ENCODE data around the gene ARID3C.
"Not testable (repeated sequence)": the region's sequence is repeated elsewhere in the genome, so short reads cannot be mapped to it uniquely, and the experiment has no call there.

Gene ARID3C

DNA sequence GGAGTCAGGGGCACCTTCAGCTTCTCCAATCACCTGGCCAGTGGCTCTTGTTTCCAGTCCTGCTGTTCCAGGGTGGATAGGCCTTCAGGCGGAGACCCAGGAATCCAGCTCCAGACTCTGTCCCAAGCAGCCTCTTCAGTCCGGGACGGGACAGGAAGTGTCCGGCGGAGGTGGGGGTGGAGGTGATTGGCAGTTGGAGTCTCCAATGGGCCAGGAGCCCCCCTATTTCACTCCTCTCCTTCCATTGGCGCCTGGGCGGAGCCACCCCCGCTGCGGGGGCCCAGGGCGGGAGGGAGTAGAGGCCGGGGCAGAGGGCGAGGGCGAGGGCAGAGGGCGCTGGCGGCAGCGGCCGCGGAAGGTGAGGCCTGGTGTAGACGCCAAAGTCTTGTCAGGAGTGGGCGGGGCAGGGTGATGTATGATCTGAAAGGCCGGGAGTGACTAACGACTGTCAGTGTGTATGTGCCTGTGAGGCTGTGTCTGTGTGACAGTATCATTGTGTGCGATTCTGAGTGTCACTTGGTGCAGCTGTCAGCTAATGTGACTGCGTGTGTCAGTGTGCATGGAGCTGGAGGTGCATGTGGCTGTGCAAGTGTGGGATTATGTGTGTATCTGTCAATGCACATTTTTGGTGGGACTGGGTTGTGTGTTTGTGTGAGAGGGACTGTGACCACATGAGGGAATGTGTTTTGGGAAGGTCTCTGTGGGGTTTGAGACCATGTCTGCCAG lies 23.2 kb upstream of the ARID3C start, which contains the start of gene IL11RA:
TSS of gene IL11RA (plus strand) at position 310 of the 726 bp plus-strand sequence. CDS start 3,033 bp downstream, outside the sequence.
- DNase-seq = peak; percentile 71

DNA sequence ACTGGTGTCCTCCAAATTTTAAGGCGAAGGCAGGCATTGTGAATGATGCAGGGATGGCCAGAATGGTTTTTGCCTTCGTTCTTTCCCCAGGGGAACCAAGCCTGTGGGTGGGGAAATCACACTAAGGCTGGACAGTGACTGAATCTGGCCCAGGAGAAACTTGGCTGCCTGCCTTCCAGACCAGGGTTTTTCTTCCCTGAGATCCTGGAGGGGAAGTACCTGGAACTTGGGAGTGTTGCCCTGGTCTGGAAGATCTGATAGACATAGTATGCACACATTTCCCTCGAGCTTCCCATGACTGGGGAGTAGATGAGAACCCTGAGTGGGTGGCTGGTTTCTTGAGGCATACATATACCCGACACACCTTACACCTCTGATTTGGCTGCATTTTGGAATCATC lies 22.5 kb upstream of the ARID3C start:
- DNase-seq = no peak

DNA sequence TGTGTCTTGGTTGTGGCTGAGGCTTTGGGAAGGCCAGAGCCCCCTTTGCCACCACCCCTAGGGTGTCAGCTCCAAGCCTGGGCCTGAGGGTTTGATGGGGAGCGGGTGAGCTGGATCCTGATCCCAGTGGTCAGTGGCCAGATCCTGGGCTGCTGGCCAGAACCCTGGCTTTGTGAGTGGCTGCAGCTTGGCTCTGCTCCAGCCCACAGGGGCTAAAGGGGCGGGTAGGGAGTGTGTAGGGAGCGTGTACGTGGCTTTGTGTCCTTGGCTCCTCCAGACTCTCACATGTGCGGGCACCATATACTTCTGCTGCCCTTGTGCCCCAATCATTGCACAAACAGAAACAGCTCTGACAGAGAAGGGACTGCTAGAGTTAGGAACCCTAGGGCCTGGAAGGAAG lies 21.9 kb upstream of the ARID3C start:
- no peak for DNase-seq

GRCh38 chr9:34648673-34649072 lies 19.8 kb upstream of the ARID3C start:
- no peak for DNase-seq

DNA sequence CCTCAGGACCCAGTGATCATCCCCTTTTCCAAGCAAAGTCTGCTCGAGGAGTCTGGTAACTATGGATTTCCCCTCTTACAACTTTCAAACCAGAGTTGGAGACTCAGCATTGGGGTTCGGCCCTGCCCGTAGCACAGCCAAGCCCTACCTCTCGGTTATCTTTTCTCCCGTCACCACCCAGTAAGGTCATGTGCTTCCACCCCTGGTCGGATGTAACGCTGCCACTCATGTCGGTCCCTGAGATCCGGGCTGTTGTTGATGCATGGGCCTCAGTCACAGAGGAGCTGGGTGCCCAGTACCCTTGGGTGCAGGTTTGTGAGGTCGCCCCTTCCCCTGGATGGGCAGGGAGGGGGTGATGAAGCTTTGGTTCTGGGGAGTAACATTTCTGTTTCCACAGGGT lies 18.8 kb upstream of the ARID3C start:
- peak; percentile 21 for DNase-seq

- no peak for DNase-seq
These were observed 18.2 kb upstream of the ARID3C start for GRCh38 chr9:34647084-34647403.

- peak; percentile 98 for DNase-seq
These were observed 17.6 kb upstream of the ARID3C start, which contains the start of gene GALT for GRCh38 chr9:34646211-34647083. Gene GALT (plus strand): TSS chr9:34646675. CDS start chr9:34646705, 30 bp downstream.

DNA sequence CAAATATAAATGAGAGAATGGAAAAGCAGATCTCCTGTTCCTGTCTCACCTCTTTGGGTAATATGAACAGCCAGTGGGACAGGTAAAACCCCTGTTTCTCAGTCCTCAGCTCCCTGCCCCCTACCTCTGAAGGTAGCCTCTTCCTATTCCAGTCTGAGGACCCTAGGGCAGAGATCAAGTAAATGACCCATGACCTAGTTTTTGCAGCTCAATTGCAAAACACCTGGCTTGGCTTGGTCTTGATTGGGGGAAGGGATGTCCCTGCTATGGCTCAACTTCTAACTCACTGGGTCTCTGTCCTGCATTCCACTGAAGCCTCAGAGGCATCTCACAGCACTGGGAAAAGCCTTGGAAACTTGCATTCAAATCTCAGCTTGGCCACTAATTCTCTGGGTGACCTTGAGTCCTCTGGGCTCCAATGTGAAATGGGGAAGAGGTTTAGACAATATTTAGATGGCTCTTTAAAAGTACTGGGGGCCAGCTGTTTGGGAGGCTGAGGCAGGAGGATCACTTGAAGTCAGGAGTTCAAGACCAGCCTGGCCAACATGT lies 16.0 kb upstream of the ARID3C start:
- no peak for DNase-seq

DNA sequence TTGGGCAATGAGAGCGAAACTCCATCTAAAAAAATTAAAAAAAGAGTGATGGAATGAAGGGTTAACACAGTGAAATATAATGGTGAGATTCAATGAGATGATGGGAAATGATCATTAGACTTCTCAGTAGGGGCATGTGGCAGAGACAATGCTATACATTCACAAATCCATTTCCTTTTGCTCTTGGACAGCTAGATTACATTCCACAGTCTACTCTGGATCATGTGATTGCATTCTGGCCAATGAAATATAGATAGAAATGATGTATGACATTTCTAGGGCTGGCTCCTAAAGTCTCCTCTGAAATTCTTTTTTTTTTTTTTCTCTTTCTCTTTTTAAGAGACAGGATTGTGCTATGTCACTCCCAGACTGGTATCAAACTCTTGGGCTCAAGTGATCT lies 13.8 kb upstream of the ARID3C start:
- no peak for DNase-seq

DNA sequence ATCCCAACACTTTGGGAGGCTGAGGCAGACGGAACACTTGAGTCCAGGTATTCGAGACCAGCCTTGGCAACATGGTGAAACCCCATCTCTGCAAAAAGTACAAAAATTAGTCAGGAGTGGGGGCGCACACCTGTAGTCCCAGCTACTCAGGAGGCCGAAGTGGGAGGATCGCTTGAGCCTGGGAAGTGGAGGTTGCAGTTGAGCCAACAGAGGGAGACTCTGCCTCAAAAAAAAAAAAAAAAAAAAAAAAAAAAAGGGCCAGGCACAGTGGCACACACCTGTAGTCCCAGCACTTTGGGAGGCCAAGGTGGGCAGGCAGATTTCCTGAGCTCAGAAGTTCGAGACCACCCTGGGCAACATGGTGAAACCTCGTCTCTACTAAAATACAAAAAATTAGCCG lies 10.5 kb upstream of the ARID3C start:
- not testable (repeated sequence) for DNase-seq

DNA sequence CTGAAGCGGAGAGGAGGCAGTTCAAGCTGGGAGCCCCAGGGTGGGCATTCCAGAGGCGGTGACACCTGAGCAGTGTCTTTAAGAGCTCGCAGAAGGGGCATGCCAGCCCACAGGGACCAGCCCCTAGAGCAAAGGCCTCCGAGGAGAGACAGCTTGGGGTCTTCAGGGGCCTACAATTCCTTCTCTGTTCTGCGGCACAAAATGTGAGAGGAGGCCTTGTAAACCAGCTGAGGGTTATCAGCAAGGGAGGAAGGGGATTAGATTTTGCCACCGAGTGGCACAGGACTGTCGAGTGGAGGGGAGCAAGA lies 9.2 kb upstream of the ARID3C start:
- peak; percentile 15 for DNase-seq

GRCh38 chr9:34637356-34638137 lies 8.7 kb upstream of the ARID3C start, which contains the start of gene SIGMAR1:
Gene SIGMAR1 (minus strand): TSS chr9:34637787. CDS start chr9:34637697, 90 bp downstream.
- peak; percentile 95 for DNase-seq

DNA sequence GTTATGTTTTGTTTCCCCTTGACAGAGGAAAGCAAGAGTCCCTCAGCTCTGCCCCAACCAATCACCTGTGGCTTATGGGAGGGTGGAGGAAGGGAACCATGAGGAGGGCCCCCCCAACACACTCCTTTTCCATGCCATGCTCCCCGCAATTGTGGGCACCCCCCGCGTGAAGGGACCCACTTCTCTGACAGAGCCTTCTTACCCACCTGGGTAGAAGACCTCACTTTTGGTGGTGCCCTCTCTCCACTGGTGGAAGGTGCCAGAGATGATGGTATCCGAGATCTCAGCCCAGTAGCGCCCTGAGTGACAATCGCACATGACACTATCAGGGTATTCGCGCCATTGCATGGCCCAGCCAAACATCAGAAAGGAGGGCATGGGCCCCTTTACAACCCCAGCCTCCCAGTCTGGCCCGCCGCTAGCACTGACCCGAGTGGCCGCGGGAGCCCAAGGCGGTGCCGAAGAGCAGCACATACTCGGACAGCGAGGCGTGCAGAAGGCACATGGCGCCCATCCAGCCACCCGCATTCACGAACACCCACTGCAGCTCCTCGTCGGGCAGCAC lies 8.0 kb upstream of the ARID3C start:
- DNase-seq = peak; percentile 12

- DNase-seq = no peak
These were observed 6.7 kb upstream of the ARID3C start for GRCh38 chr9:34635556-34635955.

GRCh38 chr9:34634551-34635248 lies 5.8 kb upstream of the ARID3C start:
- no peak for DNase-seq

GRCh38 chr9:34633851-34634550 lies 5.1 kb upstream of the ARID3C start:
- DNase-seq = peak; percentile 86

- DNase-seq = no peak
These were observed 4.3 kb upstream of the ARID3C start for GRCh38 chr9:34633166-34633565.

DNA sequence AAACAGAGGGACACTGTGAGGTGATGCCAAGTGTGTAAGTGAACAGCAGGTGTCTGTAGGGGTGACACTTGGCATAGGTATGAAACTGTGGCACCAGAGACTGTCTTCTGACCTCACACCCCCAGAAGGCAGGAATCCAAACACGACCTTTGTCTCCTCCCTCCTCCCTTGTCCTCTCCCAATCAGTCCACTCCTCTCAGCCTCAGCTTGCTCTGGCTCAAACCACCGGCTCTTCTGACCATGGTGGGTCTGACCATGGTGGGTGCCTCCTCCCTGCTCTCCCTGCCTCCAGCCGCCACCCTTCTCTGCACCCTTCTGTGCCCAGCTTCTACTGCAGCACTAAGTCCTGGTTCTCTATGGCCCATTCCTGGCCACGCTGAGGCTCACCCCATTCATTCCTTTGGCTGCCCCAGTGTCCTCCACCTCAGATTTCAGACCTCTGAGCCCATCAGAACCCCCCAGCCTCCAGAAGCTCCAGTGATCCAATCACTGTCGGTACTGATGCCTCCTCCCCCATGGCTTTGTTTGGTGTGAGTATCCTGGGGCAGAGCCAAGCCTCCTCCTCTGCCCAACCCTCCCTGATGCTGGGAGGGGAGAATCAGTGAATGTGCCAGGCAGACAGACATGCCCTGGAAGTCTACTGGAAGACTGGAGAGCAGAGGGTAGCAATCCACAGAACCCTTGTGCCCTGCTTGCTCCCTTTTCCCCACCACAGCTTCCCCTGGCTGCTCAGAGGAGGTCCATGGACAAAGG lies 1.7 kb upstream of the ARID3C start:
- no peak for DNase-seq

- DNase-seq = no peak
These were observed 584 bp upstream of the ARID3C start for GRCh38 chr9:34629491-34629808.

Data from CD4-positive, alpha-beta T cell treated with Interleukin-6 for 4 hours (primary cell).